Natural killer cell (primary cell): Measurements from ENCODE around the gene CIITA. TPM values are rescaled to one million over a fixed set of nuclear protein-coding genes. Genes with fewer than 3 reads are reported as not detected.

Experiments
- ATAC-seq, 3 donors: fragments of 150-1000 bp in 2 of 3; fragments of 200-7000 bp in 1 of 3; cut with Tn5 transposase; 1 replicate in 1 of 3; 2 replicates in 2 of 3; pipeline ENCODE4 v1.10.0; 2021; ENCODE audit warnings: mild to moderate bottlenecking in 2 of 3, moderate library complexity in 2 of 3
- DNase-seq, 2 donors: peaks; one replicate each; pipeline versions ENCODE4 v3.0.0 to v3.0.0-alpha.2; 2013 to 2021; ENCODE audit warnings: mixed read lengths in 1 of 2
- H3K27ac ChIP-seq: one replicate; pipeline ENCODE4 v1.5.1; 2013; ENCODE audit warnings: mild to moderate bottlenecking, low read length
- H3K27me3 ChIP-seq: one replicate; pipeline ENCODE4 v1.6.1; 2013; ENCODE audit warnings: low read length; ENCODE audit not compliant: control insufficient read depth, insufficient read depth
- H3K36me3 ChIP-seq: one replicate; pipeline ENCODE4 v1.6.1; 2013; ENCODE audit warnings: low read length; ENCODE audit not compliant: control insufficient read depth, insufficient read depth
- H3K4me1 ChIP-seq: one replicate; pipeline ENCODE4 v1.6.1; 2013; ENCODE audit warnings: low read length; ENCODE audit not compliant: control insufficient read depth, insufficient read depth
- H3K4me3 ChIP-seq: one replicate; pipeline ENCODE4 v1.5.1; 2013; ENCODE audit warnings: low read length
- H3K9me3 ChIP-seq: one replicate; pipeline ENCODE4 v1.6.1; 2013; ENCODE audit warnings: low read length; ENCODE audit not compliant: control insufficient read depth, insufficient read depth
- H3K27ac Mint-ChIP-seq, 2 donors: one replicate each; pipeline ENCODE4 v1.8.0; 2022; ENCODE audit warnings: mild to moderate bottlenecking in 2 of 2, mixed read lengths in 2 of 2, moderate library complexity in 1 of 2
- H3K27me3 Mint-ChIP-seq, 2 donors: one replicate each; pipeline ENCODE4 v1.8.0; 2022; ENCODE audit warnings: low read depth in 2 of 2, mixed read lengths in 2 of 2
- H3K36me3 Mint-ChIP-seq: one replicate; pipeline ENCODE4 v1.8.0; 2022; ENCODE audit warnings: mixed read lengths
- H3K4me1 Mint-ChIP-seq, 2 donors: one replicate each; pipeline ENCODE4 v1.8.0; 2022; ENCODE audit warnings: mixed read lengths in 2 of 2
- H3K4me3 Mint-ChIP-seq: one replicate; pipeline ENCODE4 v1.8.0; 2022; ENCODE audit warnings: mild to moderate bottlenecking, moderate library complexity, mixed read lengths
- H3K9me3 Mint-ChIP-seq, 2 donors: one replicate each; pipeline ENCODE4 v1.8.0; 2022; ENCODE audit warnings: mixed read lengths in 2 of 2
- CTCF ChIP-seq: fragments of 200-600 bp; IDR thresholded peaks from one replicate; pipeline ENCODE4 v1.8.0; 2022; ENCODE audit warnings: antibody characterized with exemption
- WGBS: methylation state at CpG from one replicate; pipeline ENCODE4 v1.1.7; 2013; ENCODE audit warnings: missing lambda C conversion rate; ENCODE audit not compliant: insufficient coverage; 5-methylcytosine and 5-hydroxymethylcytosine counted together
- intact Hi-C: fragments of 100-400 bp; cut with micrococcal nuclease; formaldehyde crosslinking; loops from one replicate; pipeline ENCODE4 v1.14.2; 2022
- total RNA-seq, 4 donors: library from RNA; stranded (reverse); fragments of 120-200 nt in 1 of 4; gene quantifications; one replicate each; pipeline versions ENCODE4 v1.2.3 to v1.2.4, GENCODE V29; 2013 to 2022

CIITA gene
- total RNA-seq, 3 donors from 2014 or later (not counting 1 experiment from before 2014, with no cell fraction given) = 11.5 to 17.7 (median 14.4) TPM

GRCh38 chr16:10933865-10934264 is 56.9 kb downstream of the CIITA start:
- no peaks in the 10 kb centered on the region for H3K9me3 Mint-ChIP-seq
- intact Hi-C loops = no loop called here
- H3K4me3 Mint-ChIP-seq = no peak overlapping the region
- H3K27me3 Mint-ChIP-seq = no peaks in the 10 kb centered on the region
- TF ChIP-seq CTCF = no peak
- DNase-seq (no peak), ATAC-seq (no peak)
- Histone ChIP-seq H3K4me3 (no peak overlapping the region), H3K27me3 (no peaks in the 10 kb centered on the region), H3K9me3 (no peaks in the 10 kb centered on the region), H3K36me3 (peaks cover 3% of the 10 kb centered on the region), H3K27ac (no peak overlapping the region), H3K4me1 (peaks cover 28% of the 10 kb centered on the region)
- no peak overlapping the region for H3K27ac Mint-ChIP-seq
- WGBS = 95% methylated on average over 8 of the region's 8 CpGs
- H3K36me3 Mint-ChIP-seq = no peaks in the 10 kb centered on the region
- H3K4me1 Mint-ChIP-seq = peaks cover 52 to 56% of the 10 kb centered on the region in 2 donors

- H3K27me3 ChIP-seq = no peaks in the 10 kb centered on the region
- H3K4me3 Mint-ChIP-seq = no peak overlapping the region
- no peak overlapping the region for H3K4me3 ChIP-seq
- H3K36me3 ChIP-seq = peaks cover 3% of the 10 kb centered on the region
- H3K27ac Mint-ChIP-seq = no peak overlapping the region
- no peak for TF ChIP-seq CTCF
- no peak for ATAC-seq
- H3K9me3 Mint-ChIP-seq = no peaks in the 10 kb centered on the region
- WGBS = 92% methylated on average over 10 of the region's 13 CpGs
- H3K4me1 ChIP-seq = peaks cover 34% of the 10 kb centered on the region
- no peaks in the 10 kb centered on the region for H3K27me3 Mint-ChIP-seq
- peaks cover 58 to 61% of the 10 kb centered on the region in 2 donors for H3K4me1 Mint-ChIP-seq
- H3K9me3 ChIP-seq = no peaks in the 10 kb centered on the region
- H3K36me3 Mint-ChIP-seq = no peaks in the 10 kb centered on the region
- H3K27ac ChIP-seq = no peak overlapping the region
- intact Hi-C loops = no loop called here
- DNase-seq = no peak
Observed at GRCh38 chr16:10934325-10935107, 57.5 kb downstream of the CIITA start.

- no peak overlapping the region for H3K4me3 ChIP-seq
- ATAC-seq (no peak), DNase-seq (no peak)
- 79% methylated on average over 6 of the region's 7 CpGs for WGBS
- peaks cover 36% of the 10 kb centered on the region for H3K4me1 ChIP-seq
- no peaks in the 10 kb centered on the region for H3K9me3 ChIP-seq
- no peak overlapping the region for H3K27ac Mint-ChIP-seq
- H3K4me3 Mint-ChIP-seq = no peak overlapping the region
- no peaks in the 10 kb centered on the region for H3K27me3 Mint-ChIP-seq
- no peaks in the 10 kb centered on the region for H3K27me3 ChIP-seq
- no peak for TF ChIP-seq CTCF
- peaks cover under 1% of the 10 kb centered on the region for H3K36me3 ChIP-seq
- peaks cover 59 to 63% of the 10 kb centered on the region in 2 donors for H3K4me1 Mint-ChIP-seq
- no peaks in the 10 kb centered on the region for H3K36me3 Mint-ChIP-seq
- H3K9me3 Mint-ChIP-seq = no peaks in the 10 kb centered on the region
- intact Hi-C loops = no loop called here
- H3K27ac ChIP-seq = no peak overlapping the region
Observed at GRCh38 chr16:10935226-10935915, 58.4 kb downstream of the CIITA start.
